Prostate gland (tissue), 2 donors: ENCODE results near the gene ACTRT2. TPM values are rescaled to one million over a fixed set of nuclear protein-coding genes. Genes with fewer than 3 reads are reported as not detected.

ENCODE experiments used
- DNase-seq: peaks from one replicate; pipeline ENCODE4 v3.0.0-alpha.2; 2019; ENCODE audit warnings: low spot score
- H3K27ac ChIP-seq, 2 donors: fragments of 200-600 bp; sonication (generic); 2 replicates each; pipeline ENCODE4 v1.5.1; 2017 to 2019
- H3K27me3 ChIP-seq: fragments of 200-600 bp; sonication (generic); replicated peaks from 2 replicates; pipeline ENCODE4 v1.5.1; 2019; ENCODE audit not compliant: insufficient read depth
- H3K36me3 ChIP-seq, 2 donors: fragments of 200-600 bp; sonication (generic); 1 replicate in 1 of 2; 2 replicates in 1 of 2; pipeline versions ENCODE4 v1.5.1 to v1.8.1; 2017 to 2019
- H3K4me1 ChIP-seq: fragments of 200-600 bp; sonication (generic); replicated peaks from 2 replicates; pipeline ENCODE4 v1.5.1; 2019
- H3K4me3 ChIP-seq, 2 donors: fragments of 200-600 bp; sonication (generic); 2 replicates each; pipeline ENCODE4 v1.5.1; 2017 to 2019
- H3K9me3 ChIP-seq: fragments of 200-600 bp; sonication (generic); 2 replicates; pipeline ENCODE4 v1.5.1; 2017
- CTCF ChIP-seq, 4 experiments: fragments of 200-600 bp in 2 of 4; fragments of 450-650 bp in 2 of 4; sonication (generic) in 2 of 4; IDR thresholded peaks; 1 replicate in 3 of 4; 2 replicates in 1 of 4; pipeline ENCODE4 v1.5.1; 2016 to 2019; ENCODE audit warnings: antibody characterized with exemption in 4 of 4, mild to moderate bottlenecking in 2 of 4, moderate library complexity in 2 of 4
- POLR2A ChIP-seq: fragments of 450-650 bp; IDR thresholded peaks from one replicate; pipeline ENCODE4 v1.6.1; 2016; ENCODE audit warnings: antibody characterized with exemption, mild to moderate bottlenecking
- POLR2AphosphoS5 ChIP-seq: sonication (generic); formaldehyde crosslinking; IDR thresholded peaks from one replicate; pipeline ENCODE4 v1.6.1; 2017; ENCODE audit warnings: antibody characterized with exemption
- WGBS: methylation state at CpG from one replicate; pipeline ENCODE4 v1.1.5; 2018; 5-methylcytosine and 5-hydroxymethylcytosine counted together
- intact Hi-C: fragments of 100-400 bp; cut with DNase I; formaldehyde crosslinking; loops from one replicate; pipeline ENCODE4 v1.14.2; 2022
- total RNA-seq, 2 donors: library from RNA; depleted of rRNA; stranded (reverse); fragments of >200 nt; gene quantifications; one replicate each; pipeline ENCODE4 v1.1.0, GENCODE V29; 2016

ACTRT2 gene
- total RNA-seq, 2 donors from 2014 or later = 7.2 TPM; not detected in 1

- Histone ChIP-seq H3K36me3 (no peaks in the 10 kb centered on the region), H3K4me3 (no peak overlapping the region), H3K9me3 (no peaks in the 10 kb centered on the region), H3K27ac (no peak overlapping the region), H3K27me3 (peaks cover 3% of the 10 kb centered on the region), H3K4me1 (no peaks in the 10 kb centered on the region)
- WGBS = 88% methylated on average over 20 of the region's 21 CpGs
- DNase-seq = no peak
- TF ChIP-seq POLR2A = no peak
- no peak for TF ChIP-seq CTCF (IDR thresholded peaks at IDR 0.05)
- no peak for TF ChIP-seq POLR2AphosphoS5
- intact Hi-C loops = no loop called here
These were observed 37.4 kb upstream of the ACTRT2 start for GRCh38 chr1:2983706-2984398.

- no peak overlapping the region for H3K4me3 ChIP-seq
- 90% methylated on average over 9 of the region's 12 CpGs for WGBS
- no peaks in the 10 kb centered on the region for H3K4me1 ChIP-seq
- H3K9me3 ChIP-seq = no peaks in the 10 kb centered on the region
- TF ChIP-seq CTCF (IDR thresholded peaks at IDR 0.05) = no peak
- no peak for TF ChIP-seq POLR2A
- TF ChIP-seq POLR2AphosphoS5 = no peak
- H3K36me3 ChIP-seq = no peaks in the 10 kb centered on the region
- intact Hi-C loops = no loop called here
- H3K27ac ChIP-seq = no peak overlapping the region
- H3K27me3 ChIP-seq = peaks cover 3% of the 10 kb centered on the region
- DNase-seq = no peak
These were observed 36.7 kb upstream of the ACTRT2 start for GRCh38 chr1:2984399-2985061.

GRCh38 chr1:2985067-2985561, 36.2 kb upstream of the ACTRT2 start:
- no peak overlapping the region for H3K4me3 ChIP-seq
- intact Hi-C loops = no loop called here
- TF ChIP-seq POLR2A (no peak), CTCF (IDR thresholded peaks at IDR 0.05) (no peak), POLR2AphosphoS5 (no peak)
- H3K4me1 ChIP-seq = no peaks in the 10 kb centered on the region
- no peak overlapping the region for H3K27ac ChIP-seq
- no peaks in the 10 kb centered on the region for H3K36me3 ChIP-seq
- WGBS = 37% methylated on average over 17 of the region's 17 CpGs
- DNase-seq = no peak
- H3K9me3 ChIP-seq = no peaks in the 10 kb centered on the region
- peaks cover 5% of the 10 kb centered on the region for H3K27me3 ChIP-seq

- intact Hi-C loops = no loop called here
- no peaks in the 10 kb centered on the region for H3K9me3 ChIP-seq
- no peaks in the 10 kb centered on the region for H3K4me1 ChIP-seq
- TF ChIP-seq CTCF (IDR thresholded peaks at IDR 0.05) (no peak), POLR2AphosphoS5 (no peak), POLR2A (no peak)
- H3K4me3 ChIP-seq = no peak overlapping the region
- WGBS = 90% methylated on average over 5 of the region's 5 CpGs
- H3K27me3 ChIP-seq = peaks cover 5% of the 10 kb centered on the region
- H3K27ac ChIP-seq = no peak overlapping the region
- H3K36me3 ChIP-seq = no peaks in the 10 kb centered on the region
- DNase-seq = no peak
These were observed 35.3 kb upstream of the ACTRT2 start for GRCh38 chr1:2985694-2986548.
